ENCODE results near the gene TLN1.

TLN1 gene

GRCh38 chr9:35675732-35676392 is 56.1 kb downstream of the TLN1 start:
- Histone ChIP-seq H3K4me1 (peaks cover 7% of the 10 kb centered on the region), H3K79me2 (no peaks in the 10 kb centered on the region), H3K9ac (no peak overlapping the region), H2AFZ (peak overlapping the region; percentile 77), H3K27me3 (ENCODE audit: control insufficient read depth, insufficient read depth, low read length) (no peaks in the 10 kb centered on the region), H3K9me3 (ENCODE audit: control insufficient read depth, low read length) (no peaks in the 10 kb centered on the region), H3K4me3 (ENCODE audit: low read depth, low read length) (peak overlapping the region; percentile 6), H3K36me3 (ENCODE audit: control insufficient read depth, insufficient read depth, low read length) (no peaks in the 10 kb centered on the region), H3K4me2 (ENCODE audit: low read length) (peak overlapping the region; percentile 63), H3K27ac (no peak overlapping the region)
- TF ChIP-seq CTCF (IDR thresholded peaks at IDR 0.05): no peak

- Histone ChIP-seq H3K4me2 (ENCODE audit: low read length) (peak overlapping the region; percentile 63), H2AFZ (peak overlapping the region; percentile 77), H3K4me3 (ENCODE audit: low read depth, low read length) (no peak overlapping the region), H3K4me1 (peaks cover 7% of the 10 kb centered on the region), H3K9ac (no peak overlapping the region), H3K27me3 (ENCODE audit: control insufficient read depth, insufficient read depth, low read length) (no peaks in the 10 kb centered on the region), H3K36me3 (ENCODE audit: control insufficient read depth, insufficient read depth, low read length) (no peaks in the 10 kb centered on the region), H3K79me2 (no peaks in the 10 kb centered on the region), H3K27ac (no peak overlapping the region), H3K9me3 (ENCODE audit: control insufficient read depth, low read length) (no peaks in the 10 kb centered on the region)
- no peak for TF ChIP-seq CTCF (IDR thresholded peaks at IDR 0.05)
Observed at GRCh38 chr9:35675204-35675603, 56.8 kb downstream of the TLN1 start.

GRCh38 chr9:35674025-35674361 is 58.0 kb downstream of the TLN1 start:
- Histone ChIP-seq H3K4me3 (ENCODE audit: low read depth, low read length) (no peak overlapping the region), H3K27me3 (ENCODE audit: control insufficient read depth, insufficient read depth, low read length) (no peaks in the 10 kb centered on the region), H3K9ac (no peak overlapping the region), H3K9me3 (ENCODE audit: control insufficient read depth, low read length) (no peaks in the 10 kb centered on the region), H3K27ac (no peak overlapping the region), H3K36me3 (ENCODE audit: control insufficient read depth, insufficient read depth, low read length) (no peaks in the 10 kb centered on the region), H3K4me1 (peaks cover 7% of the 10 kb centered on the region), H3K79me2 (no peaks in the 10 kb centered on the region), H2AFZ (peak overlapping the region; percentile 50), H3K4me2 (ENCODE audit: low read length) (no peak overlapping the region)
- TF ChIP-seq CTCF (IDR thresholded peaks at IDR 0.05): no peak

- Histone ChIP-seq H2AFZ (peak within 1 kb of the TSS; percentile 50), H3K9me3 (ENCODE audit: control insufficient read depth, low read length) (no peaks in the 10 kb centered on the region), H3K27ac (no peak within 1 kb of the TSS), H3K4me3 (ENCODE audit: low read depth, low read length) (no peak within 1 kb of the TSS), H3K9ac (no peak within 1 kb of the TSS), H3K36me3 (ENCODE audit: control insufficient read depth, insufficient read depth, low read length) (no peaks in the 10 kb centered on the region), H3K79me2 (no peaks in the 10 kb centered on the region), H3K4me2 (ENCODE audit: low read length) (no peak within 1 kb of the TSS), H3K4me1 (peaks cover 7% of the 10 kb centered on the region), H3K27me3 (ENCODE audit: control insufficient read depth, insufficient read depth, low read length) (no peaks in the 10 kb centered on the region)
- no peak for TF ChIP-seq CTCF (IDR thresholded peaks at IDR 0.05)
Observed at GRCh38 chr9:35673132-35674024, 58.6 kb downstream of the TLN1 start, which contains the start of gene CA9. Gene CA9 (plus strand): TSS chr9:35673928. CDS start chr9:35673960, 32 bp downstream.
